HepG2 (cell line): ENCODE measurements around the gene ST6GALNAC2.

ENCODE experiments used
- MLX ChIP-seq: IDR thresholded peaks from 2 replicates; pipeline ENCODE4 v1.6.1; 2016
- MXI1 ChIP-seq: IDR thresholded peaks from 3 replicates; pipeline ENCODE4 v1.6.1; 2012; ENCODE audit warnings: low read depth, low read length, inconsistent platforms, borderline replicate concordance
- POLR2AphosphoS5 ChIP-seq: IDR thresholded peaks from 2 replicates; pipeline ENCODE4 v1.6.1; 2012; ENCODE audit warnings: low read depth, low read length
- SMC3 ChIP-seq: IDR thresholded peaks from 2 replicates; pipeline ENCODE4 v1.6.1; 2011; ENCODE audit warnings: low read length, improper control_type of control experiment
- TF ChIP-seq, protein P1 (sequence below): sonication (generic); formaldehyde crosslinking; conservative IDR thresholded peaks from 2 replicates; pipeline ENCODE4 v1.4.0; 2020; ENCODE audit warnings: mild to moderate bottlenecking, missing genetic modification reagents, moderate library complexity

DNA sequence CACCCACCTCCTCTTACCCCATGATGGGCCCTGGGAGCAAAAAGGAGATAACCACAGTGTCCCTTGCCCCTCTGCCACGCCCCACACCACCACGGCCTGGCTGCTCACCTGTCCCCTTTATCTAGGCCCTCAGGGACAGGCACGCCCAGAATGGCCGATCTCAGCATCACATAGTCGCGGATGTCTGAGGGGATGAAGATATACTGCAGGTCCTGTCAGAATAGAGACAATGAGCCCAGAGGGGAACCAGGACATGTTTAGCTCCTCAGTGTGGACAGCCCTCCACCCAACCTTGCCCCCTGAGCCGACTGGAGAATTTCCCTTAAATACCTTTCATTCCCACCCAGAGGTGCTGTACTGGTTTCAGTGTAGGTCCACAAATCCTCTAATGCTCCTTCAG lies 15.2 kb downstream of the ST6GALNAC2 start:
- no peak for TF ChIP-seq POLR2AphosphoS5
- TF ChIP-seq, protein P1, sequence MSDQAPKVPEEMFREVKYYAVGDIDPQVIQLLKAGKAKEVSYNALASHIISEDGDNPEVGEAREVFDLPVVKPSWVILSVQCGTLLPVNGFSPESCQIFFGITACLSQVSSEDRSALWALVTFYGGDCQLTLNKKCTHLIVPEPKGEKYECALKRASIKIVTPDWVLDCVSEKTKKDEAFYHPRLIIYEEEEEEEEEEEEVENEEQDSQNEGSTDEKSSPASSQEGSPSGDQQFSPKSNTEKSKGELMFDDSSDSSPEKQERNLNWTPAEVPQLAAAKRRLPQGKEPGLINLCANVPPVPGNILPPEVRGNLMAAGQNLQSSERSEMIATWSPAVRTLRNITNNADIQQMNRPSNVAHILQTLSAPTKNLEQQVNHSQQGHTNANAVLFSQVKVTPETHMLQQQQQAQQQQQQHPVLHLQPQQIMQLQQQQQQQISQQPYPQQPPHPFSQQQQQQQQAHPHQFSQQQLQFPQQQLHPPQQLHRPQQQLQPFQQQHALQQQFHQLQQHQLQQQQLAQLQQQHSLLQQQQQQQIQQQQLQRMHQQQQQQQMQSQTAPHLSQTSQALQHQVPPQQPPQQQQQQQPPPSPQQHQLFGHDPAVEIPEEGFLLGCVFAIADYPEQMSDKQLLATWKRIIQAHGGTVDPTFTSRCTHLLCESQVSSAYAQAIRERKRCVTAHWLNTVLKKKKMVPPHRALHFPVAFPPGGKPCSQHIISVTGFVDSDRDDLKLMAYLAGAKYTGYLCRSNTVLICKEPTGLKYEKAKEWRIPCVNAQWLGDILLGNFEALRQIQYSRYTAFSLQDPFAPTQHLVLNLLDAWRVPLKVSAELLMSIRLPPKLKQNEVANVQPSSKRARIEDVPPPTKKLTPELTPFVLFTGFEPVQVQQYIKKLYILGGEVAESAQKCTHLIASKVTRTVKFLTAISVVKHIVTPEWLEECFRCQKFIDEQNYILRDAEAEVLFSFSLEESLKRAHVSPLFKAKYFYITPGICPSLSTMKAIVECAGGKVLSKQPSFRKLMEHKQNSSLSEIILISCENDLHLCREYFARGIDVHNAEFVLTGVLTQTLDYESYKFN (CRISPR knock-in tag): no peak
- TF ChIP-seq MLX (CRISPR knock-in tag): no peak
- no peak for TF ChIP-seq SMC3
- no peak for TF ChIP-seq MXI1
